ENCODE data around the gene TMEM63A. TPM values are rescaled to one million over a fixed set of nuclear protein-coding genes. Genes with fewer than 3 reads are reported as not detected.
"Not testable (repeated sequence)": the region's sequence is repeated elsewhere in the genome, so short reads cannot be mapped to it uniquely, and the experiment has no call there.

The TMEM63A gene
- total RNA-seq, 4 donors from 2014 or later = 104 to 256 (median 180) TPM

GRCh38 chr1:225806249-225806648 is 75.9 kb downstream of the TMEM63A start:
- Histone ChIP-seq H3K36me3 (no peaks in the 10 kb centered on the region), H3K4me3 (no peak overlapping the region), H3K27me3 (no peaks in the 10 kb centered on the region), H3K9me3 (no peaks in the 10 kb centered on the region), H3K27ac (no peak overlapping the region), H3K4me1 (peaks cover 0 to 17% (median 11%) of the 10 kb centered on the region in 4 donors)
- 93 to 100% methylated on average over 1 of the region's 1 CpG for WGBS, 2 donors (ENCODE audit: low coverage in 1 of 2)
- intact Hi-C loops (cut with DNase I; ENCODE audit: low total_unique reads) = no loop called here
- no peak for DNase-seq
- in situ Hi-C loops (cut with MboI; ENCODE audit: low pct_ligation_motif_present in 1 of 4, low pct_unique_long_range_greater_than_20kb in 1 of 4, low sequenced_read_pairs in 3 of 4) = no loop called here
- TF ChIP-seq EP300 (IDR thresholded peaks at IDR 0.05; ENCODE audit: low read depth) (no peak), CTCF (IDR thresholded peaks at IDR 0.05) (no peak), POLR2AphosphoS5 (IDR thresholded peaks at IDR 0.05) (no peak), POLR2A (IDR thresholded peaks at IDR 0.05) (no peak)

- H3K4me3 ChIP-seq; in situ Hi-C loops (cut with MboI; ENCODE audit: low pct_ligation_motif_present in 1 of 4, low pct_unique_long_range_greater_than_20kb in 1 of 4, low sequenced_read_pairs in 3 of 4); intact Hi-C loops (cut with DNase I; ENCODE audit: low total_unique reads): not testable (repeated sequence)
These were observed 81.0 kb downstream of the TMEM63A start for GRCh38 chr1:225801146-225801545.

GRCh38 chr1:225796097-225796496 is 86.1 kb downstream of the TMEM63A start:
- in situ Hi-C loops (cut with MboI; ENCODE audit: low pct_ligation_motif_present in 1 of 4, low pct_unique_long_range_greater_than_20kb in 1 of 4, low sequenced_read_pairs in 3 of 4) = loop anchor here in 1 of 4 donors (25.0 kb wide), 1 partner anchor 116 kb away; the partner anchor contains the start of gene PYCR2
- DNase-seq; H3K4me1 ChIP-seq; intact Hi-C loops (cut with DNase I; ENCODE audit: low total_unique reads); H3K27ac ChIP-seq; H3K4me3 ChIP-seq; H3K27me3 ChIP-seq; H3K36me3 ChIP-seq; H3K9me3 ChIP-seq: not testable (repeated sequence)
- WGBS, 2 donors (ENCODE audit: low coverage in 1 of 2) = 96 to 100% methylated on average over 1 to 10 of the region's 18 CpGs

More at GRCh38 chr1:225801146-225801545, 81.0 kb downstream of the TMEM63A start:
- H3K27me3 ChIP-seq, H3K9me3 ChIP-seq, H3K4me1 ChIP-seq, H3K27ac ChIP-seq, H3K36me3 ChIP-seq, DNase-seq: not testable (repeated sequence)
- 93% methylated on average over 7 of the region's 7 CpGs; no CpG with 5 or more reads in 1 of the 2 donors for WGBS, 2 donors (ENCODE audit: low coverage in 1 of 2)

Other genes starting within 250 kb of the TMEM63A start
- 100 to 1,000 TPM in 1 of 4 donors, 10 to 100 TPM in 3; 14.7 to 140 (median 33.9) TPM for gene ENAH, start 229.3 kb downstream of the TMEM63A start, total RNA-seq
- gene SRP9, start 104.6 kb downstream of the TMEM63A start, total RNA-seq = 100 to 1,000 TPM in 2 of 4 donors, 10 to 100 TPM in 2; 42.3 to 208 (median 117) TPM
- 100 to 1,000 TPM in 1 of 4 donors, 10 to 100 TPM in 3; 56.9 to 114 (median 90.6) TPM for gene EPHX1, start 72.3 kb downstream of the TMEM63A start, total RNA-seq
- 100 to 1,000 TPM in 3 of 4 donors, 10 to 100 TPM in 1; 86.0 to 320 (median 214) TPM for gene LEFTY1, start 6.8 kb upstream of the TMEM63A start, total RNA-seq
- gene PYCR2, start 41.9 kb upstream of the TMEM63A start, total RNA-seq = 10 to 100 TPM; 26.5 to 40.6 (median 32.2) TPM
- gene LEFTY2, start 58.8 kb upstream of the TMEM63A start, total RNA-seq = 10 to 100 TPM in 2 of 4 donors, under 1 TPM in 1, not detected in 1; 0.55 to 28.7 (median 24.5) TPM
- gene SDE2, start 117.0 kb upstream of the TMEM63A start, total RNA-seq = 10 to 100 TPM in 2 of 4 donors, 1 to 10 TPM in 2; 4.4 to 19.2 (median 13.2) TPM
- 100 to 1,000 TPM; 128 to 557 (median 501) TPM for gene H3-3A, start 180.3 kb upstream of the TMEM63A start, total RNA-seq

All from transverse colon (tissue), 4 donors.